Stimulated activated CD8-positive, alpha-beta memory T cell treated with anti-CD3 and anti-CD28 coated beads, Interleukin-12 subunit alpha, Interleukin-12 subunit beta, amount 100 ng/mL, for 4 hours (primary cell): ENCODE measurements around the gene CDSN.
A peak's percentile ranks its signal among the peaks of the same experiment; 100 is the strongest.

Experiments used
- DNase-seq: peaks from one replicate; pipeline ENCODE4 v3.0.0-alpha.2; 2020; ENCODE audit warnings: low read depth

Gene CDSN

DNA sequence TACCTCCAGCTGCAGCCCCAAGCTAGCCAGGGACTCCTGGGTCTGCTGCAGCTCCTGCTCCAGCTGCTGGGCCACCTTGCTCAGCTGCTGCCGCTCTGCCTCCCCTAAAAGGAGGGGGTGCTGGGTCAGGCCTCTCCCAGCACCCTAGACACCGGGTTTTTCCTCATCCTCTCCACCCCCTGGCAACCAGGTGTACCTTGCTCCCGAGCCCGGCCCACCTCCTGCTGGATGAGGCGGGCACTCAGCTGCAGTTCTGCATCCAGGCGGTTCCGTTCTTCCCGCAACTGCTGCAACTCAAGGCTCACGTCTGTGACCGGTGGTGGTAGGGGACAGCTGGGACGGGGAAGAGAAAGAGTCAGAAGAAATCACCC, 24.7 kb upstream of the CDSN start:
- DNase-seq, result no peak

DNA sequence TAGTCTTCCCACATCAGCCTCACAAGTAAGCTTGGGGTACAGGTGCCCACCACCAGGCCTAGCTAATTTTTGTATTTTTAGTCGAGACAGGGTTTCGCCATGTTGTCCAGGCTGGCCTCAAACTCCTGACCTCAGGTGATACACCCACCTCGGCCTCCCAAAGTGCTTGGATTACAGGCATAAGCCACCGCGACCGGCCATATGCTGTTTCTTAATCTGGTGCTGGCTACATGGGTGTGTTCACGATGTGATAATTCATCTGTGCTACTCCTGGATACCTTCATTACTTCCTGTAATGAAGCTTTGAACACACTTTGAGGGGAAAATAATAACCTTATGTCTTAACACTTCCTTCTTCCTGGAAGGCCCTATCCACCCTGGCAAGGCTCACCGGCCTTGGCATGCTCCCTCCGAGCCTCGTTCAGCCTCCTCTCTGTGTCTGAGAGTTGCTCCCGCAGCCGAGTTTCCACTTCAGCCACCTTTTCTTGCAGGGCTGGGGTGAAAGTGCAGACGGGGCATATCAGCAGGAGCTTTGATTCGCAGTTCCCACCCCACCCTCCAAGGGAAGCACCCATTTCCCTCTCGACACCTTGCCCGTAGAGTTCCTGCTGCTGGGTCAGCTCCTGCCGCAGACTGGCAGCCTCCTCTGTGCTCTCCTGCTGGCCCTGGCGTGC, 24.2 kb upstream of the CDSN start:
- no peak for DNase-seq

DNA sequence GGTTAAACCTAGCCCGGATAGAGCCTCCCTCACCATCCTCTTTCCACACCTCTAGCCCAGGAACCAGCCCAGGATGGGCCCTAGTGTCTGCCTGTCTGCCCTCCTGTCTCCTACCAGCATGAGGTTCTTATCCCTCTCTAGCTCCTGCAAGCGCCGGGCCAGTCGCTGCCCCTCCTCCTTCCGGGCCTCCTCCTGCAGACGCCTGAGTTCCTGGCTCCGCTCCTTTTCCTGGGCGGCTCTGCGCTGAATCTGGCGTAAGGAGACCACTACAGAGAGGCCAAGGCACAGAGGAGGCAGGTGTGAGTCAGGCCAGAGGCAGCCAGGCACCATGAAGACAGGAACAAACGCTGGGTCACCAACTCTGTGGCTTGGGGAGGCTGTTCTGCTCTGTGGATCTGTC, 22.9 kb upstream of the CDSN start:
- DNase-seq, result no peak

DNA sequence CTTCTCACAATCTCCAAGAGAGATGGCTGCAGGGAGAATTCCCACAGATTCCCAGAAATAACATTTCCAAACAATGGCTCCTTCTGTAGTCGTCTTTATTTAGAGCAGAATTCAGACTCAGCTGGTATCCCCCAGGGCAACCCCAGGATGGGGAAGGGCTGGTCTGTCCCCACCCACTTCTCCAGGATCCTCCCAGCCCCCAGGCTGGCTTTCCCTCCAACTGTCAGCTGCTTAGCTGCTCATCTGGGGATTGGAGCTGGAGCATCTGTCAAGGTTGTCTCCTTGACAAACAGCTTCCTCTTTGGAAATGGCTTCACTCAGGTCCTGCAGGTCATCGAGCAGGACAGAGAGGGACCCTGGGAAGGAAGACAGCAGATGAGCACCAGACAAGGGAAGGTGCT, 22.1 kb upstream of the CDSN start:
- DNase-seq, result no peak

DNA sequence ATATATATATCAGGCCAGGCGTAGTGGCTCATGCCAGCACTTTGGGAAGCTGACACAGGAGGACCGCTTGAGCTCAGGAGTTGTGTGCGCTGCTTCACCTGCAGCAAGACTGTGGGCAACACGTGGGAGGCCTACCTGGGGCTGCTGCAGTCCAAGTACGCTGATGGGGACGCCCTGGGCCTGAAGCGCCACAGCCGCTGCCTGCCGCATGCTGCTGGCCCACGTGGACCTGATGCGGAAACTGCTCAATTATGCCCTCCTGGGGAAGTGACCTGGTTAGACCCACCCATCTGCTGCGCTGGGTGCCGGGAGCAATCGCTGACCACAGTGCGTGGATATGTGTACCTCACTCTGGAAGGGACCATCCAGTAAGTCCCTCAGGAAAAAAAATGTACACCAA, 20.4 kb upstream of the CDSN start:
- no peak for DNase-seq

DNA sequence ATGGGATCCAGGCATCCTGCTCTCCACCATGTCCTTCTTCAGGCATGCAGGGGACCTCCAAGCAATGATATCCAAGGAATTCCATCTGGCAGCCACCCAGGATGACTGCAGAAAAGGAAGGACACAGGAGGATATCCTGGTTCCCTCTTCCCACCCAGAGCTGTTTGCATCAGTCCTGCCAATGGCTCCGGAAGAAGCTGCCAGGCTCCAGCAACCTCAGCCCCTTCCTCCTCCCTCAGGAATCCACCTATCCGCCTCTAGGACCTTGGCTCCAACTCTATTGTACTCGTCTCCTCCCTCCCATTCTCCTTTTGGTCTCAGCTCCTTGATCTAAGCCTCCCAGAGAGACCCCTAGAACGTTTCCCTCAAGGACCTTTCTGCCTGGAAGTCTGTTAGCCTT, 19.4 kb upstream of the CDSN start:
- DNase-seq, result no peak

DNA sequence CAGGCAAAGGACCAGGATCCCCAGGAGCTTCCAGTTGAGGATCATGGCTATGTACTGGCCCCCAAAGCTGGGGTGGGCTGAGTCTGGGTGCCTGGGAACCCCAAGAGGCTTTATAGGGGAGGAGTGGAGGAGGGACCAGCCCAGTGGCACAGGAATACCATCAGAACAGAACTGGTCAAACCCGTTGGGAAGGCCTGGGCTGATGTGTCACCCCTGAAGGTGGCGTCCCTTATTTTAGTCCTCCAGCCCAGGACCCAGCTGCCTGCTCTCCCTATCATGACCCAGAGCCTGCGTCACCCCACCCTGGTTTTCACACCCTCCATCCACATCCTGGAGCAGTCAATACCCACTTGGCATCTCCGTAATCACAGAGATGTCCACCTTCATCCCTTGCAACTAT, 18.7 kb upstream of the CDSN start, which contains the start of gene PSORS1C2:
TSS of gene PSORS1C2 (minus strand) at position 85 of the 400 bp plus-strand sequence. CDS start at position 45, 40 bp downstream.
- no peak for DNase-seq

DNA sequence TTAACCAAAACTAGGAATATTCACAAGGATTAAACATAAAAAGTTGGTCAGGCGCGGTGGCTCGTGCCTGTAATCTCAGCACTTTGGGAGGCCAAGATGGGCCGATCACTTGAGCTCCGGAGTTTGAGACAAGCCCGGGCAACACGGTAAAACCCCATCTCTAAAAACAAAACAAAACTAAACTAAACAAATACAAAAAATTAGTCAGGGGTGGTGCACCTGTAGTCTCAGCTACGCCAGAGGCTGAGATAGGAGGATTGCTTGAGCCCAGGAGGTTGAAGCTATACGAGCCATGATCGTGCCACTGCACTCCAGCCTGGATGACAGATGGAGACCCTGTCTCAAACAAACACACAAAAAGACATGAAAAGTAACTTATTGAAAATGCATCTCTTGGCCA, 15.5 kb upstream of the CDSN start:
- no peak for DNase-seq

DNA sequence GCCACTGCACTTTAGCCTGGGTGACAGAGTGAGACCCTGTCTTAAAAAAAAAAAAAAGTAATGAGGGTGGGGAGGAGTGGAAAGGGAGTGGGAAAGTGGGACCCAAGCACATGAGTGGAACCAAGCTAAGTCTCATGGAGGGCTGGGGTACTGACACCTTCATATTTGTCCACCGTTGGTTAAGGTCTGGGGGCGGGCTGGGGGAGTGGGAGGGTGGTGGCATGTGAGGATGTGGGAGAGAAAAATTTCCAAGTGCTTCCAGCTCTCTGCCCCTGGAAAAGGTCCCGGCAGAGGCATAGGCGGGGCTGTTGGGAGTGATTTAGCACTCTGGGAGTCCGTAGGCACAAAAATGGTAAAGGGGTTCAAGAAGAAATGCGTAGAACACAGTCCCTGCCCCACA, 12.6 kb upstream of the CDSN start:
- no peak for DNase-seq

DNA sequence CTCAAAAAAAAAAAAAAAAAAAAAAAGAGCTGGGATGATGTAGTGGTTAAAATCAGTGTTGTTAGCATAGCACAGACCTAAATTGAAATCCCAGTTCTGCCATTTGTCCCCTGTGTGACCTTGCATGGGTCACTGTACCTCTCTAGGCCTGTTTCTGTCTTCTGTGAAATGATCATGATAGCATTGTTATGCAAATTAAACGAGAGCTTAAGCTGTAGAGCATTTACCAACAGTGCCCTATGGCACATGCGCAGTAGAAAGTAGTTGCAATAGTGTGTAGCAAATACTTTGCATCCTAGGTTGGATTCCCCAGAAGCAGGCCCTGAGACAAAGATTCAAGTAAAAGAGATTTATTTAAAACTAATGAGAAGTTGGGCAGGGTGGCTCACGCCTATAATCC, 11.3 kb upstream of the CDSN start:
- no peak for DNase-seq

DNA sequence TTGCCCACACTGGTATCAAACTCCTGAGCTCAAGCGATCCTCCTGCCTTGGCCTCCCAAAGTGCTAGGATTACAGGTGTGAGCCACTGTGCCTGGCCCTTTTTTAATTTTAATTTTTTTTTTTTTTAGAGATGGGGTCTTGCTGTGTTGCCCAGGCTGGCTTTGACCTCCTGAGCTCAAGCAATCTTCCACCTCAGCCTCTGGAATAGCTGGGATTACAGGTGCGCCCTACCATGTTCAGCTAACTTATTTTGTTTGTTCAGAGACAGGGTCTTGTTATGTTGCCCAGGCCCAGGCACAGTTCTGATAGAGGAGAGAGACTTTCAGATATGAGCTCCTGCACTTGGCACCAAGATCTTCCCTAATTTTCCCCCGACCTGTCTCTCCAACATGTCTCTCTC, 10.5 kb upstream of the CDSN start:
- DNase-seq, result no peak

DNA sequence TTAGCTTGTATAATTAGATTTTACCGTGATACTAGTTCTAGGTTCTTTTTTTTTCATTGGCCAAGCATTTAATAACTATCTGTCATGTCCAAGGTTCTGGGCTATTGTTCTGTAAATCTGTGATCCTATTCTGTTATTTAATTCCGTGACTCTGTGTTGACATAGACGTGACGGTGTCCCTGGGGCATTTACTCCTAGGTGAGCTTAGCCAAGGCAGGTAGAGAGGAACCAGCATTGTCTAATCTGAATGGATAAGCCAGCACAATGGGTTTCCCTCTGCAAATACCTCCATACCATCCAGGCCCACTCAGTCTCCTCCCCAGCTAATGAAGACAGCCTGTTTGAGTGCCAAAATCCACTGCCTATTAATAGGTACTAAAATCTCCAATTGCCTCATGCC, 8.9 kb upstream of the CDSN start:
- DNase-seq, result no peak

DNA sequence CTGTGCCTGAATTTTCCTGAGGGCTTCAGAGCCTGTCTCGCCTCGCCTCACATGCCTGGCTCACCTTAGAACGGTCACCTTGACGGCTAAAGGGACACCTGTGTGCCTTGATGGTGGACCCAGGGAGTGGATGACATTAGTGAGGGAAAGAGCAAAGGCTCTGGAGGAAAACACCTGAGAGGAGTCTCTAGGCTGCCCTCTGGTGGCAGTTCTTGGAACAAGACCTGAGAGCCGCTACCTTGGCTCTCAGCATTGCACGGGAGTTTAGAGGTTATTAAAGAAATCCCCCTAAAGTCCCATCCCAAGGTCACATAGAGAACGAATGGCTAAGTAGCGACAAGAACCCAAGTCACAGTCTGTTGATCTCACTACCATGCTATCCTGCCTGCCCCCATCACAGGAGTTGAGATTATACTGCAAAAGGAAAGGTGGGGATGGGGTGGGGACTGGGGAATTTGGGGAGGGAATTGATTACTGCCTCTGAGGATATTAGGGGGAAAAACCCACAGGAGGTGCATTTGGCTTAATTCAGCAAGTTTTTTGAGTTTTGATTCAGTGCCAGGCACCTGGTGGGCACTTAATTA, 7.9 kb upstream of the CDSN start:
- peak; percentile 44 for DNase-seq

DNA sequence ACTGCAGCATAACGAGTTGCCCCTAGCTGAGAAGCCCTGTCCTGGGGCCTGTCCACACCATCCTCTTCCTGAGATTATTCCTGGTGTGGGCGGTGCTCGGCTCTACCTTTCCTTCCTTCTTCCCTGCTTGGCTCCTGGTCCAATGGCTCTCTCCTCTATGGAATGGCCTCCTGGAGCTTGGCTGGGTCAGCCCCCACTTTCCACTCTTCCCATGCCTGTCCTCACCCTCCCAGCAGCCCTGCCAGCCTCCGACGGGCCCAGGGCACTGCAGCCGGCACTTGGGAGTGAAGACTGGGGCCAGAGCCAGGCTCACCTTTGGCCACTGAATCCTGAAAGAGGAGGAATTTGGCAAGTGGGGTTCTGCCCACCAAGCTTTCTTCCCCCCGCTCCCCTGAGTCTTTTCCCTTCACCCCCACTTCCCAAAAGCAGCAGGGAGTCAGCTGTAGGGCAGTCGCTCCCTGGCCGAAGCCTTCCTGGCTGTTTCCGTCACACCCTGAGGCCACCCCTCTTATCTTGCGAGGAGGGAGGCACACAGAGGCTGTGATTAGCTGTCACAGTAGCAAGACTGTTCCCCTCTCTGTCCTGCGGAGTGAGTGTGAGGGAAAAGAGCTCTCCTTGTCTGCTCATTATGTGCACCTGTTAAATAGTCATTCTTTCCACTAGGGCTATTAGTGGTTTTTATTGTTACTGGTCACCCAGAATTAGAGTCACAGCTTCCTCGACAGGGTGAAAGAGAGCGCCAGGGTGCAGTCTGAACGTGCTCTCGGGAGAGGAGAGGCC, 6.3 kb upstream of the CDSN start:
- DNase-seq, result no peak

DNA sequence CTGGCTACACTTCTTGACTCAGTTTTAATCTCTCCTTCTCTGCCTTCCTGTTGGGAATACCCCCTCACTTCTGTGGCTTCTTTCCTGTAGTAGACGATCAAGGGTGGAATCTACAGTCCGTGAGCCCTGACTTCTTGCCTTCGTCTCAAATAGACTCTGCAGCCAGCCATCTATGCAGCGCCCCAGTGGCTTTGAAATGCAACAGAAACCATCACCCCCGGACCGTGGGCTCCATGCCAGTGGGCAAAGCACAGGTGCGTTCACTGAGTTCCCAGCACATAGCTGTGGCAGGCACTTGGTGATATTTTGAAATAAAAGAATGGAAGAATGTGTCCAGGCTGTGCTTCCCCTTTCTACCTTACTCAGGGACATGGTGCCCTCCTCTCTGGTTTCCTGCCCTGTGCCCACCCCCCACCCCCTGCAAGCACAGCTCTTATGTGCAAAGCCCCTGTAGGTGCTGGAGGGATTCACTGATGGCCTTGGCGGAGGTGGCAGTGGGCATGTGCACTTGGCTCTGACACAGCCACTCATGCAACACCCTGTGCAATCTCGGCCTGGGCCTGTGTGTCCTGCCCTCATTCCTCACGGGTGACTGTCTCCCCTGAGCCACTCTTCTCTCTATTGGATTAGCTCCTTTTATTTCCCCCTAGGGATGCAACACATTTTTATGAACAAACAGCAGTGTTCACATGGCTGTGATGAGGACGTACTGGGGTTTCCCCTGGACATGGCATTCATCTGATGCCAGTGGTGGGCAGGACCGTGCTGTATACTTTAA, 5.5 kb upstream of the CDSN start:
- DNase-seq, result no peak

DNA sequence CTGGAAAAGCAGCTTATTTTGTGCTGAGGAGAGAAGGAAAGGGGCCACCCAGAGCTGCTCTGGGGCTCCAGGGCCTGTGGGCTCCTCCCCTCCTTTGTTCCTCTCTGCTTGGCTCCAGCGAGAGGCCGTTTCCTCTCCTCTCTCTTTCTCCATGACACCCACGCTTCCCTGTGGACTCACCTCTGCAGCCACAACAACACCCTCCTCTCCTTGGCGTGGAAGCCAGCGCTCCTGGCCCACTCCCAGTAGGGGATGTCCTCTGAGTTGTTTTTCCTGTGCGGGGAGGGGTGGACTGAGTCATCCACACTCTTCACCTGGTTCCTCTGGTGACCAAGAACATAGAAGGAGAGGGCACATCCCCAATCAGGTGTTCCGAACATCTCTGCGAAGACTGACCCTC, 4.9 kb upstream of the CDSN start:
- no peak for DNase-seq

DNA sequence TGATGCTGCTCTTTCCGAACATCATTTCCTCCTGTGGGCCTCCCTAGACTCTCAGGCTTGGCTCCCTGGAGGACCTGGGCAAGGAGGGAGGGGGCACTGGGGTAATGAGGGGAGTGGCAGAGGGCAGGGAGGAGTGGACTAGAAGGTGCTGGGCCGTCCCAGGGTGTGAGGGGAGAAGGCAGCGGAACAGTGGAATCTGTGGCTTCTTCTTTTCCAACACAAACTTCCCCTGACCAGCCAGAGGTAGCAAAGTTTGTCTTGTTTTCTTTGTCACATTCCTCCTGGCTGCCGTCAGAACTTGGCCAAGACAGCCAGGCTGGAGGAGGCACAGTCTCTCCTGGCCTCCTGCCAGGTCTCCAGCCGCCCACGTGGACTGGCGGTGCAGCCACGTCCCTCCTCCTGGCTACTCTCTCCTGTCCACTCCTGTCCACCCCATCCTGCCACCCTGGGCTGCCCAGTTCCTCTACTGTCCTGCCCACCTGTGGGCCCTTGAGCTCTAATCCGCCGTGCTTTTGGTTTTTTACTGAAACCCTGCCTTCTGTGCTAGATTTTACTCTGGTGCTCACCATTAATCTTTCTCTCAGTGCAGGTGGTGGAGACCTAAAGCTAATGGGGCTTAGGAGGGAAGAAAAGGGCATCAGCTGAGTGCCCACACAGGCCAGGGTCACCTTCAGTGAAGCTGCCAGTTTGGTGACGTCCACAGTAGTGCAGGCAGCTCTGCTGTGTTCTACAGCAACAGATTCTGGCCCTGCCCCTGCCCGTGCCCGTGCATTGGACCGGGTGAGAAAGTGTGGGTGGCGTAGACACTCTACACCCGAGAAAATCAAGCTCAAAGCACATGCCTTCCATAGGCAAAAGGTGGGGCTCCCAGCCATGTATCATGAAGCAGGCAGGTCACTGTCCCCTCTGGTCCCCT, 2.8 kb upstream of the CDSN start:
- DNase-seq, result no peak

DNA sequence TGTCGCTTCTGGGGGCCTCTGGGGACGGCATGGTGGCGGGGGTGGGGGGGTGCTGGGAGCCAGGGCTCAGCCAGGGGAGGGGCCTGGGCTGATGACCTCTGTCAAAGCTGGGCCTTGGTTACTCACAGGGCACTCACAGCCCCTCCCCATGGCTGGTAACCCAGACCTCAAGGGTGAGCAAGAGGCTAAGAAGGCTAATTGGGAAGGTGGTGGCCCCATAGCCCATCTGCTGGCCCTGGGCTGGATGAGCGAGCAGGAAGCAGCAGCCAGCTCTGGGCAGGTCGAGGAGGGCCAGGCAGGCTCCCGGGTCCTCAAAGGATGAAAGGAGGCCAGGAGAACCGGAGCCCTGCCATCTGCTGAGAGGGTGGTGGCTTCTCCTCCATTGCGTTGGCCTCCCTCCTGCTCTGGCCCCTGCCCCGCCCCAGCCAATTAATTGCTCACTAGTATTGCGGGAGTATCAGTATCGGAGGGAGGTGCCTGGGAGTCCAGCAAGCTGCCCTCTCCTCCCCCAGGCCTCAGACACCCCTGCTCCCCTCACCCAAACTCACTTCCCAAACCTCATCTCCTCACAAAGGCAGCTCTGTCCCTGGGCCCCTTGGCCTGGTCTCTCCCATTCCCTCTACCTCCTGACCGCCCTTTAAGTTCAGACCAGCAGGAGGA, 1.0 kb upstream of the CDSN start:
- DNase-seq, result no peak

DNA sequence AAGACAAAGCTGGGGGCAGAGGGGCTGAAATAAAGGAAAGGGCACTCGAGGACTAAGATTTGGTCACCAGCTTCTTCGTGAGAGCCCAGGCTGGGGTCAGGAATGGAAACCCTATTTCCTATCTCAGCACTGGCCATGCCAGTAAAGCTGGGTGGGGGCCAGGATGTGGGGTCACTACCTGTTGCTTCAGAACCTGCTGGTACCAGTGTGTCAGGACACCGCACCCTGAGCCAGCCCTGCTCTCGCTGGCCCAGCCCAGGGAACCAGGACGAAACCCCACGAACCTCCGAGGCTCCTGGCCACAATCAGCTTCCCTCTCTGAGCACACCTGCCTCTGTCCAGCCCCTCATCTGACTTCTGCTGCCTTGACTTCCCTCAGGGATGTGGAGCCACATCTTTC, 2.1 kb downstream of the CDSN start:
- DNase-seq, result no peak

DNA sequence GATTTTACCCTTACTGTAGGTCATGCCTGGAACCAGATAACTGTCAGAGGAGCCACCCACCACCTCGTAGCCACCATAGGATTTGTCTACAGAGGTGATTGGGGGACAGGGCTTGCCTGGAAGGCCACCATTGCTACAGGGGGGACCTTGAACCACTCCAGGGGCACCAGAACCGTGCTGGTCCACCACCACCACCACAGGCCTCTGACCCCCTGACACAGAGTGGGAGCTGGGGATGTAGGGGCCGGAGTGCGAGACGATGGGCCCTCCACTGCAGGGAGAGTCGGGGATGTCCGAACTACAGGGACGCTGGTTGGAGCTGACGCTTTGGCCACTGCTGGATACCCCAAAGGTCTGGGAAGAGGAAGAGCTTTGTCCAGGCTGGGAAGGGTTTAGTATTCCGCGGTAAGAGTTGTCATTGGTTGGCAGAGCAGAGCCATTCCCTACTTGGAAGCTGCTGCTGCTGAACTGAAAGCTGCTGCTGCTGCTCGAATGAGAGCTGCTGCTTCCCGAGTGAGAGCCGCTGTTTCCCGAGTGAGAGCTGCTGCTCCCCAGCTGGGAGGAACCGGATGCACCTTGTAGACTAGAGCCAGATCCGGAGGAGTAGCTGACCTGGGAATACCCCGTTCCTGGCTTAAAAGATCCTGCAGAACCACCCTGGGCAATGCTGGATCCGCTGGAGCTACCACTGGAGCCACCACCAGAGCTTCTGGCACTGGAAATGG, 3.4 kb downstream of the CDSN start:
- no peak for DNase-seq
